ENCODE measurements around the gene SAMMSON.

SAMMSON gene

DNA sequence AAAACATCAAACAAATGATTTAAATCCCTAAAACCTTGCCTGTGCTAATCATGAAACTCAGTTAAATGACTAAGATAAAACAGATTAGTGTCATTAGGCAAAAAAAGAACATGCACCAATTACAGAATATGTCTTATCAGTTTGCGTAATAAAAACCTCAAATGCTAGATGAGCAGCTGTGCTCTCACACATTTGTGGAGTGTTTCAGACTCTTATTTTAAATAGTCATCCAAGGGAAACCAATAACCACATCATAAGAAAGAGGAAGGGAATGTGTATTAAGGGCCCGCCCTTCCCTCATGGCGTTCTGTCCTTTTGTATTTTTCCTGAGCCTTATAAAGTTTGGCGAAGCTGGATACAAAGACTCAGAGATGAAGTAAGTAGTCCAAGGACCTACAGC is 6.6 kb downstream of the SAMMSON start:
- peak; percentile 13 for DNase-seq (ENCODE audit: low read depth)
- TF ChIP-seq, protein P1, sequence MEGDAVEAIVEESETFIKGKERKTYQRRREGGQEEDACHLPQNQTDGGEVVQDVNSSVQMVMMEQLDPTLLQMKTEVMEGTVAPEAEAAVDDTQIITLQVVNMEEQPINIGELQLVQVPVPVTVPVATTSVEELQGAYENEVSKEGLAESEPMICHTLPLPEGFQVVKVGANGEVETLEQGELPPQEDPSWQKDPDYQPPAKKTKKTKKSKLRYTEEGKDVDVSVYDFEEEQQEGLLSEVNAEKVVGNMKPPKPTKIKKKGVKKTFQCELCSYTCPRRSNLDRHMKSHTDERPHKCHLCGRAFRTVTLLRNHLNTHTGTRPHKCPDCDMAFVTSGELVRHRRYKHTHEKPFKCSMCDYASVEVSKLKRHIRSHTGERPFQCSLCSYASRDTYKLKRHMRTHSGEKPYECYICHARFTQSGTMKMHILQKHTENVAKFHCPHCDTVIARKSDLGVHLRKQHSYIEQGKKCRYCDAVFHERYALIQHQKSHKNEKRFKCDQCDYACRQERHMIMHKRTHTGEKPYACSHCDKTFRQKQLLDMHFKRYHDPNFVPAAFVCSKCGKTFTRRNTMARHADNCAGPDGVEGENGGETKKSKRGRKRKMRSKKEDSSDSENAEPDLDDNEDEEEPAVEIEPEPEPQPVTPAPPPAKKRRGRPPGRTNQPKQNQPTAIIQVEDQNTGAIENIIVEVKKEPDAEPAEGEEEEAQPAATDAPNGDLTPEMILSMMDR (conservative IDR thresholded peaks at IDR 0.05; ENCODE audit: low read depth, low read length): no peak
- no peak overlapping the region for H3K4me3 ChIP-seq (ENCODE audit: low read depth, low read length)

DNA sequence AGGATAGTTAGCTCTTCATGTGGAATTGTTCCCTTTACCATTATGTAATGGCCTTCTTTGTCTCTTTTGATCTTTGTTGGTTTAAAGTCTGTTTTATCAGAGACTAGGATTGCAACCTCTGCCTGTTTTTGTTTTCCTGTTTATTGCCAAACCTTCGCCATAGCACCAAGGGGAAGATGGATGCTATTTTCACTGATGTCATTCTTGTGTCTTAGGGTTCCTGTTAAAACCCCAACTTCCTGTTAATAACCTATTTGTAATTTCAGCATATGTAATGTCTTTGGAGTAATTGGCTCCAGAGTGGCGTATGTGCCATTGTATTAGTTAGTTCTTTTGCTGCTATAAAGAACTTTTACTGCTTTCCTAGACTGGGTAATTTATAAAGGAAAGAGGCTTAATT is 10.8 kb downstream of the SAMMSON start:
- no peak for DNase-seq (ENCODE audit: low read depth)
- TF ChIP-seq, protein P1 (conservative IDR thresholded peaks at IDR 0.05; ENCODE audit: low read depth, low read length): no peak

DNA sequence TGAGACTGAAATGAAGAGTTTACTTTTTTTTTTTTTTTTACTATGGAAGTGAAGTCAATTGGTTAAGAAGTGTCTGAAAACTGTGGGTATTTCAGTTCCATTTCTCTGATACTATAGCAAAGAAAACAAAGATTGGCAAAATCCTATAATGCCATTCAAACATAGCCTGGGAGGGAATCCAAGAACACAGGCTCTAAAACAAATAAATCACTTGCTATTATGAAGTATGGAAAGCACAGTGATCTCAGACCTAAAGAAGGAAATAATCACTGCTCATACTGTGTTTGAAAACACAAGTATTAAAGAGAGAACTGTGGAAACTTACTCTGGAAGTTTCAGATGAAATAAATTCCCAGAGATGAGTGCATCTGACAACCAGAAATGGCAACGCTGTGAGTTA is 12.0 kb downstream of the SAMMSON start:
- peak; percentile 56 for DNase-seq (ENCODE audit: low read depth)
- no peak overlapping the region for H3K4me3 ChIP-seq (ENCODE audit: low read depth, low read length)
- TF ChIP-seq, protein P1 (conservative IDR thresholded peaks at IDR 0.05; ENCODE audit: low read depth, low read length): no peak

More for the DNA sequence above, 10.8 kb downstream of the SAMMSON start:
- H3K4me3 ChIP-seq (ENCODE audit: low read depth, low read length): no peak overlapping the region

DNA sequence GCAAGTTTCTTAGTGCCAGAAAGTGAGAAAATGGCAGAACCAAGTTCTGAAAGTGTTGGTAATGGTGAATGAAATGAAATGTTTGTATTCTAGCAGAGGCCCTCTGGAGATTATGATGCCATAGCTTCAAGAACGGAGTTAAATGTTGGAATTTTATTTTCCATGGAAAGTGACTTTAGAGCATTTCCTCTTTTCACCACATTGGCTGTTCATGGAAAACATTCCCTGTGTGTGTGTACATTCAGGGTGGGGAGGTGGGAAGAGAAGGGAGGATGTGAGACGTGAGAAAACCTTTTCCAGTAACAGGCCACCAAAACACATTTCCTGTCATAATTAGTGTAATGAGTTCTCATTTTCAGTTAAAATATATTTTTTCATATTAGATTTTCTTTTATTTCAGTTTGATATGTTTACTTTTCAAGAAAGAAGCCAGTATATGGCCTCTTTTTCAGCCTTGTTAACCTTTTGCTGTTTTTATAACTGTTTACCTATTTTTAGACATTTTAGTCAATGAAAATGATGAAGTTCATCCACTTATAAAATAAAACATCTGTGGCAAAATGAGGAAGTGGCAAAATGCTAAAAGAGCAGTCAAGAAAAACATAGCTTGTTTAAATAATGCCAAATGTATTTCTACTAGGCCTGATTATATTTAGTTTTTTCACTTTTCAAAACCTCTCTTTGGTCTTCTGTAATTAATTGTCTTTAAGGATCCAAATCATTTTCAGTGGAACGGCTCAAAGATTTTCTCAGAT is 21.6 kb downstream of the SAMMSON start:
- H3K4me3 ChIP-seq (ENCODE audit: low read depth, low read length): no peak overlapping the region
- TF ChIP-seq, protein P1 (conservative IDR thresholded peaks at IDR 0.05; ENCODE audit: low read depth, low read length): no peak
- DNase-seq (ENCODE audit: low read depth): no peak

DNA sequence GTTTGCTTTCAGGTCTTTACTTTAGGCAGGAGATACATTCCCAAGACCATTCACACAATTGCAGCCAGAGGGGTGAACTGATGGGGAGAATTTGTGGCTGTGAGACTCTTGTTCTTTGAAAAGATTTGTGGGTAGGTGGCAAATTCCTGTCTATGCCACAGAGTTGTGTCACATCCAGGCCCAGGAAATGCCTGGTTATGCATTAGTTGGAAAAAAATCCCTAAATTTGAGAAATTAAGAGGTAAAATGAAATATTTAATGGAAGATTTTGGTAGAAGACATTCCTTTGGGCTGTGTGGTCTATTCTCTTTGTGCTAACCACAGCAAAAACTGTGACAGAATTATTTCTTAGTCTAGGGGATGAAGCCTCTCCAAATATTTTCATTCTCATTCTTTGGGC is 28.8 kb downstream of the SAMMSON start:
- DNase-seq (ENCODE audit: low read depth): no peak
- H3K4me3 ChIP-seq (ENCODE audit: low read depth, low read length): no peak overlapping the region
- TF ChIP-seq, protein P1 (conservative IDR thresholded peaks at IDR 0.05; ENCODE audit: low read depth, low read length): no peak

DNA sequence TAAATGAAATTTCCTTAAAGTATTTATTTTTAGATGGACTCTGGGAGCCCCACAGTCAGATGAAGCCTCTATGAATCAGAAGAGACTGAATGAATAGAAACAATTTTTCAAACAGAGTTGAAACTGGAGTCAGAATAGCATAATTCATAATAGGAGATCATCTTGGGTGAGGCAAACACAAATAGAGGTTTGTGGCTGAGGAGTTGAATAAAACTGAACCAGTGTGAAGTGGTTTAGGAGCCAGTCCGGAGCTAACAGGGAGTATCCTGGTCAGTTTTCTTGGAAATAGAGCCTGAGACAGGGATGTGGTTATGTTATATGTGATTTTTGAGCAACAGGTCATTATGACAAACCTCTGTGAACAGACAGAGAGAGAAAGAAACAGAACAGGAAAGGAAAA is 39.2 kb downstream of the SAMMSON start:
- DNase-seq (ENCODE audit: low read depth): no peak
- TF ChIP-seq, protein P1 (conservative IDR thresholded peaks at IDR 0.05; ENCODE audit: low read depth, low read length): no peak
- no peak overlapping the region for H3K4me3 ChIP-seq (ENCODE audit: low read depth, low read length)

DNA sequence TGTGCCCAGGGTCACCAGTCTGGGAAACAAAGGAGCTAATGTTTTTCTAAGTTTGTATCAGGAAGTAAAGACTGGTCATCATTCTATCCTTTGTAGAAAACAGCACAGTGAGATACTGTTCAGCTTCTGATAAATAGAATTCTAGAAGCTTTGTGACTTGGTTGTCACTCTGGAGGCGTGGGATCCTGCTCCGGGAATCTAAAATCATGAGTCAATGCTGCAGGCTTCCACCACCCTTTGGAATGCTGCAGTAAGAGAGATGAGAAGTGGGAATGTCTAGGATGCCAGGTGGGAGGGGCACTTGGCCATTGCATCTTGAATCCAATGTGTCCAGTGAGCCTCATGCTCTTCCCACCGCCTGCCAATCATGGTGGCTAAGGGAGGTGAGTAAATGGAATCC is 40.9 kb downstream of the SAMMSON start:
- H3K4me3 ChIP-seq (ENCODE audit: low read depth, low read length): no peak overlapping the region
- TF ChIP-seq, protein P1 (conservative IDR thresholded peaks at IDR 0.05; ENCODE audit: low read depth, low read length): no peak
- DNase-seq (ENCODE audit: low read depth): no peak

All from choroid plexus epithelial cell (primary cell).